Muscle layer of colon (tissue), 2 donors: ENCODE data around the gene AMOTL1.

ENCODE experiments used
- H3K27ac ChIP-seq: one replicate; pipeline ENCODE4 v1.7.0; 2013; ENCODE audit warnings: low read depth, mild to moderate bottlenecking, low read length, moderate library complexity
- H3K27me3 ChIP-seq, 2 donors: one replicate each; pipeline ENCODE4 v1.7.0; 2013; ENCODE audit warnings: low read length in 2 of 2, mild to moderate bottlenecking in 2 of 2; ENCODE audit not compliant: insufficient read depth in 2 of 2, control insufficient read depth in 1 of 2
- H3K36me3 ChIP-seq: one replicate; pipeline ENCODE4 v1.7.0; 2013; ENCODE audit warnings: mild to moderate bottlenecking, low read length; ENCODE audit not compliant: insufficient read depth
- H3K4me1 ChIP-seq: one replicate; pipeline ENCODE4 v1.7.0; 2013; ENCODE audit warnings: mild to moderate bottlenecking, low read length; ENCODE audit not compliant: insufficient read depth
- H3K4me3 ChIP-seq, 2 donors: one replicate each; pipeline ENCODE4 v1.7.0; 2013; ENCODE audit warnings: low read length in 2 of 2, low read depth in 1 of 2, mild to moderate bottlenecking in 1 of 2, moderate library complexity in 1 of 2
- H3K9ac ChIP-seq: one replicate; pipeline ENCODE4 v1.7.0; 2013; ENCODE audit warnings: low read length
- H3K9me3 ChIP-seq: one replicate; pipeline ENCODE4 v1.7.0; 2013; ENCODE audit warnings: mild to moderate bottlenecking, low read length
- donor health status: abdominal sarcoma.
- donor health status: Adenocarcinoma of cecum.

Gene AMOTL1

DNA sequence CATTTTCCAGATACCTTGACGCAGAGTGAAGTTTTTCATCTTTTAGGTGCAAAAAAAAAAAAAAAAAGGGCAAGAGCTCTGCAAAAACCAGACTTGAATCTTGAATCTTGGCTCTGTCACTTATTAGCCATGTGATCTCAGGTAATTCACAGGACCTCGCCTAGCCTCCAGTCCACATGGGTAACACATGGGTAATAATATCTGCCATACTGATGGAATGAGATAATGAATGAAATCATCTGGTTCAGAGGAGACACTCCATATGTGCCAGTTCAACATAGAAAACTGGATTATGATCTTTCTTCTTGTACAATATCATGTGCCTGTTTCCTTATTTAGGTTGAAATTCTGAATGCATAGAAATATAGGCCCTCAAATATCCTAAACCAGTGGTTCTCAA, 8.6 kb upstream of the AMOTL1 start:
- H3K36me3 ChIP-seq: no peaks in the 10 kb centered on the region
- H3K4me1 ChIP-seq: peaks cover 10% of the 10 kb centered on the region
- H3K27ac ChIP-seq: no peak overlapping the region
- no peaks in the 10 kb centered on the region for H3K27me3 ChIP-seq
- no peak overlapping the region for H3K9ac ChIP-seq
- no peaks in the 10 kb centered on the region for H3K9me3 ChIP-seq
- H3K4me3 ChIP-seq: no peak overlapping the region

DNA sequence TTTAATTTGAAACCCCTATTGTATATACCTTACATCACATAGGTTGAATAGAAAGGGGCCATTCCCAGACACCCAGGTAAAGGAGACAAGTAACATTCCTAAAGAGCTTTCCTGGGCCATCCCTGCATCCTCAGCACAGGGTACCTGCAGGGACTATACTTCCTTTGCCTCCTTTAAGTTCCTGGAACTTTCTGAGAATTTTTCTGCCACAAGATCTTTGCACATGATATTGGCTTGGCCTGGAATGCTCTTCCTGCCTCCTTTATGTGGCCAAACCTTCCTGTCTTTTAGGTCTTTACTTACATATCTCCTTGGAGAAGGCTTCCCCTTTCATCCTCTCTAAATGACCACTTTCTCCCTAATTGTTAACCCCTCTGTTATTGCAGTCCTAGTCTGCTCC, 7.9 kb upstream of the AMOTL1 start:
- H3K27ac ChIP-seq: no peak overlapping the region
- H3K36me3 ChIP-seq: no peaks in the 10 kb centered on the region
- peaks cover 10% of the 10 kb centered on the region for H3K4me1 ChIP-seq
- H3K27me3 ChIP-seq: no peaks in the 10 kb centered on the region
- no peaks in the 10 kb centered on the region for H3K9me3 ChIP-seq
- no peak overlapping the region for H3K4me3 ChIP-seq
- no peak overlapping the region for H3K9ac ChIP-seq

DNA sequence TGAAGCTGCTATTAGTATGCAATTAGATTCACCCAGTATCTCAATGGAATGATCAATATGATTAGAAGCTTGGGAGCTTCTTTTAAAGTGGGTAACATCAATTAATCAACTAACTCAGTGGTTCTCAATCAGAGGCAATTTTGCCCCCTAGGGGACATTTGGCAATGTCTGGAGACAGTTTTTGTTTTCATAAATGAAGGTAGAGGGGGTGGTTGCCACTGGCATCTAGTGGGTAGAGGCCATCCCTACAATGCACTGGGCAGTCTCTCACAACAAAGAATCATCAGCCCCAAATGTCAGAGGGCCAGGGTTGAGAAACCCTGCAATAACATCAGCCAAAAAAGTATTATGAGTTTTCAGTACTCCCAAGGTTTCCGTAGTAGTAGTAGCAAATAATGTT, 5.9 kb upstream of the AMOTL1 start:
- Histone ChIP-seq H3K27me3 (no peaks in the 10 kb centered on the region), H3K9me3 (no peaks in the 10 kb centered on the region), H3K4me1 (peaks cover 23% of the 10 kb centered on the region), H3K4me3 (no peak overlapping the region), H3K36me3 (no peaks in the 10 kb centered on the region), H3K9ac (no peak overlapping the region), H3K27ac (no peak overlapping the region)

DNA sequence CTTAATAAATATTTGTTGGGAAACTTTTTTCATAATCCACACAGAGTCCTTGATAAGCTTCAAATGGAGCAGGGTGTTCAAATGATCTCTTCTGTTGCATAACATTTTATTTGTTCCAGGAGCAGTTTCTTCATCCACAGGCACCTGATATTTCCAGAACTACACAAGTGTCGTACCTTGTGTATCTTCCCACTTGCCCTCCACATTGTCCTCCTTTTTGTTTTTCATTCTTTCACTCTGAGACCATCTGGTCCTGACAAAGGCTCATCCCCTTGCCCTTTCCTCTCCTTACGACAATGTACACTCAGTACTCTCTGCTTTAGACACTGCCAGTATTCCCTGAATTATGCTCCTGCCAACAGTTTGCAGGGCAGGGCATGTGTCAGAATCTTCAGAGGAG, 5.2 kb upstream of the AMOTL1 start:
- Histone ChIP-seq H3K27ac (no peak overlapping the region), H3K9ac (no peak overlapping the region)

DNA sequence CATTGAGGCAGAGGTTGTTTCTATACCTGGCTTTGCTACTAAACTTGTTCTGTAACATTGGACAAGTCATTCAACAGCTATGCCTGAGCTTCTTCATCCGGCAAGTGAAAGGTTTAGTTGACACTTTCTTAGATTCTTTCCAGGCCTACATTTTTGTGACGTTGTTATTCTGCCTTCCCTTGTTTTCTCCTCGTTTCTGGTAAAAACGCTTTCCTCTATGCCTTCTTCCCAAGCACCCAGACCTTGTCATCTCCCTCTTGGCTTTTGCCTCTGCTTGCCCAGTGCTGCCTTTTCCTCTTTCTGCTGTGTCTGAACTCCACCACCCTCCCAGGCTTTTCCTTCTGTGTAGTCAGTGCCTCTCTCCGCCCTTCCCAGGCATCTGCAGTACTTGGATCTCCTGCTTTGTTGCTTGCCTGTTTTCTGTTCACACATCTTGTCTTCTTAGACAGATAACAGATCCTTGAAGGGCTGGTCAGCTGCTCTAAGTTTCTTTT, 1.4 kb upstream of the AMOTL1 start:
- no peaks in the 10 kb centered on the region for H3K27me3 ChIP-seq
- H3K9me3 ChIP-seq: no peaks in the 10 kb centered on the region
- H3K4me1 ChIP-seq: peaks cover 50% of the 10 kb centered on the region
- peak overlapping the region in 1 of 2 donors; percentile 81 for H3K4me3 ChIP-seq
- H3K27ac ChIP-seq: peak overlapping the region; percentile 87
- H3K36me3 ChIP-seq: no peaks in the 10 kb centered on the region
- H3K9ac ChIP-seq: no peak overlapping the region

More for the DNA sequence above, 5.2 kb upstream of the AMOTL1 start:
- no peaks in the 10 kb centered on the region for H3K27me3 ChIP-seq
- no peak overlapping the region for H3K4me3 ChIP-seq
- H3K36me3 ChIP-seq: no peaks in the 10 kb centered on the region
- H3K4me1 ChIP-seq: peaks cover 30% of the 10 kb centered on the region
- H3K9me3 ChIP-seq: no peaks in the 10 kb centered on the region

DNA sequence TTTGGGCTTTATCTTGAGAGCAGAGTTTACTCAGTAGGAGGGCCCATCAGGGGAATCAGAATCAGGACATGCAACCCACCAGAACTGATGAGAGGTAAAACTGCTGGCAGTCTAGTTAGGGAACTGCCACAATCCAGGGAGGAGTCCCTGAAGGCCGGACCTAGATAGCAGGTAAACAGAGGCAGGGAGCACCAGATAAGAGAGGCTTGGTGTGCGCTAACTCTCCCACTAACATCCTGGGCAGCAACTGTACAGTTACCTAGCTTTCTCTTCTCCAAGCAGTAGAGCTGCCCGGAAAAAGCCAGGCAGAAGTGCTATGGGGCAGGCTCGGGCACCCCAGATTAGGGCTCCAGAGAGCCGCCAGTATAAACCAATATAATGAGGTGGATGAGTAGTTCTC, 865 bp upstream of the AMOTL1 start:
- H3K9ac ChIP-seq: peak overlapping the region; percentile 55
- no peaks in the 10 kb centered on the region for H3K9me3 ChIP-seq
- peak overlapping the region; percentile 87 for H3K27ac ChIP-seq
- H3K4me3 ChIP-seq: peak overlapping the region in 1 of 2 donors; percentile 81
- no peaks in the 10 kb centered on the region for H3K27me3 ChIP-seq
- H3K4me1 ChIP-seq: peaks cover 49% of the 10 kb centered on the region
- H3K36me3 ChIP-seq: no peaks in the 10 kb centered on the region

DNA sequence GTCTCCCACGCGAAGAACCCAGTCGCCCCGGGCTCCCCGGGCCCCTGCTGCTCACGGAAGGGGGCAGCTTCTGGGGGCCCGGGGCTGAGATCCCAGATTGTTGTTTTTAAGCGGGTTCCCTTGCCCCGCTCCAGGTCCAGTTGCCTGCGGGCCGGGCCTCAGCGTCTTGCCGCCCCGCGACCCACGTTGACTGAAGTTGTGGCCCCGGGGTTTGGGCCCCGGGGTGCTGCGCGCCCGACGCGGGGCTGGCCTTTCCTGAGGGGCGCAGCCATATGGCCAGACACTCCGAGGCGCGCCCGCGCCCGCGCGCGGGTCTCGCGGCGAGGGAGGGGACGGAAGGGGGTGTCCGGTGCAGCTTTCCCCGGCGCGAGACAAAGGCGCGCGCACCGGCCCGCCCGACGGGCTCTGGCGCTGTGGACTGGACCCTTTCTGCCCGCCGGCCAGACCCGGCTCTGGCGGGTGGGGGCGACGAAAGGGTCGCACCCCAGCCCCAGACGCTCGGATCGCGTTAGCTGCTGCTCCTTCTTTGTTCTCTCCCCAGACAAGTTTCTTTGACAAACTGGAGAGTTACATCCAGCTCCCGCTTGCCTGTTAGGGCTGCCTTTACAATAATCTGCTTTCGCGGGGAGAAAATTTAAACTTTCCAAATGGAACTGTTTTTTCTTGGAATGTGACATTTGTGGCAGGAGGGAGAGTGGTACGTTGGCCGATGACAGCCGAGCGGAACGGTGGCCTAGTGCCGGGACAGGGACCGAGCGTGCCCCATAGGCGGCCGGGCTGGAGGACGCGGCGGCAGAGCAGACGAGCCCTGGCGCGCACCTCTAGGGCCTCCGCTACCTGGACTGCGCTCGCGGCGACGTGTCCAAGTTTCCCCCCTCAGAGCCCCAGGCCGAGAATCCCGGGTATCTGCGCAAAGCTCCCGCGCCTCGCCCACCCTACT, 716 bp downstream of the AMOTL1 start:
- Histone ChIP-seq H3K27ac (peak overlapping the region; percentile 87), H3K27me3 (no peaks in the 10 kb centered on the region), H3K4me1 (peaks cover 57% of the 10 kb centered on the region), H3K9ac (peak overlapping the region; percentile 79), H3K36me3 (no peaks in the 10 kb centered on the region), H3K4me3 (peak overlapping the region; percentile 81 to 97), H3K9me3 (no peaks in the 10 kb centered on the region)

DNA sequence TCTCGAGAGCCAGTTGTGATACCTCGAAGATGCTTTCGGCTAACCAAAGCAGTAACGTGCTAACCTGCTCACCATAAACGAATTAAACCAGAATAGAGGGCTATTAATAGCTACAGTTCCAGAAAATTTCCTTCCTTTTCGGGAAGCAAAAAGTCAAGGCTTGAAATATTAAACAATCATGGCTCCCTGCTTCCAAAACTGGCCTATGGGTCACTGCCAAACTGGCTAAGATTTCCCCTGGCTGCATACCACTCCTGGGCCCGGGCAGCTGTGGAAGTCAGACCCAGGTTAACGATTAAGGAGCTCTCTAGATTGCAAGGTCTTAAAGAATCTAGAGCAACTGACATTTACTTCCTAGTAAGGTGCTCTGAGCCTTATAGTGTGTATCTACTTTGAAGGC, 1.7 kb downstream of the AMOTL1 start:
- H3K27me3 ChIP-seq: no peaks in the 10 kb centered on the region
- H3K9ac ChIP-seq: peak overlapping the region; percentile 79
- no peaks in the 10 kb centered on the region for H3K36me3 ChIP-seq
- no peaks in the 10 kb centered on the region for H3K9me3 ChIP-seq
- H3K4me3 ChIP-seq: peak overlapping the region; percentile 81 to 97
- peaks cover 67% of the 10 kb centered on the region for H3K4me1 ChIP-seq
- peak overlapping the region; percentile 87 for H3K27ac ChIP-seq

DNA sequence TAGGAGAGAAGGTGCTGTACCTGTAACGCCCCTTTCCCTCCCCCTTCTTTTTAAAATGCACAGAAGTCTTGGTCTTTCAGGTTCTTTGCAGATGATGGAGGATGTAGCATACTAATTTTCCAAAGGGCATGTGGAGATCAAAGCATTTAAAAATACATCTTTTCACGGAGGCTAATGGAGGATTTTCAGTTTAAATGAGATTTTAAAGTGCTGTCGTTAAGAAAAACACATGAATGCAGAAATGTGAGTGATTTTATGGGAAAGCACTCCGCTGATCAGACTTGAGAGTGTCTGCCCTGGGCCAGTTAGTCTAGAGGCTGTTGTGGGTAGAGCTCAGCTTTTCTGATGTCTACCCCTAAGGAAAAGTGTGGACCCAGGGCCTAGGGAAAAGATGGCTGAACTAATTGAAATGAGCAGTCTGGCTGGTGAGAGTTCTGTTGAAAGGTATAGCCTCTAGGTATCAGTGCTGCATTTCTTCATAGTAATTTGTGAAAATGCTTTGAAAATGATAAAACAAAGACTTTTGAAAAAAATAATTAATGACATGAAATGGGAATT, 2.5 kb downstream of the AMOTL1 start:
- peak overlapping the region; percentile 36 to 81 for H3K4me3 ChIP-seq
- peak overlapping the region; percentile 87 for H3K27ac ChIP-seq
- no peaks in the 10 kb centered on the region for H3K36me3 ChIP-seq
- peaks cover 74% of the 10 kb centered on the region for H3K4me1 ChIP-seq
- no peaks in the 10 kb centered on the region for H3K27me3 ChIP-seq
- H3K9me3 ChIP-seq: no peaks in the 10 kb centered on the region
- peak overlapping the region; percentile 79 for H3K9ac ChIP-seq

DNA sequence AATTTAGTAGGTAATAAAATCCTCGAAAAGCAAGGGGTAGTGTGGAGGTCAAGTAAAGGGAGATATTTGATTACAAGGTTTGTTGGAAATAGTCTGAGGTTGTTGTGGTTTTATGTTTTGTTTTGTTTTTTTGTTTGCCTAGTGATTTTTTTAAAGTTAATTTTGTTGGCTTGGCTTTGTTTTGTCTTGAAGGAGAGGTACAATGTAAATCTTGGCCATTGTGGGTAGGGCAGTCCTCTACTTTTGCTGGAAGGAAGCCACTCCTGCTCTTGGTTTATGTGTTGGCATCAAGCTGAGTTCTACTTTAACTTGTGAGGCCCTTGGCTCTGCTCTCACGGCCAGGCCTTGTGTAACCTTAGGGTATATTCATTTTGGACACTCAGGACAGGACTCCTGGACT, 3.2 kb downstream of the AMOTL1 start:
- H3K9me3 ChIP-seq: no peaks in the 10 kb centered on the region
- no peak overlapping the region for H3K9ac ChIP-seq
- no peaks in the 10 kb centered on the region for H3K27me3 ChIP-seq
- H3K4me1 ChIP-seq: peaks cover 77% of the 10 kb centered on the region
- peak overlapping the region; percentile 41 for H3K27ac ChIP-seq
- H3K36me3 ChIP-seq: no peaks in the 10 kb centered on the region
- H3K4me3 ChIP-seq: peak overlapping the region in 1 of 2 donors; percentile 7

DNA sequence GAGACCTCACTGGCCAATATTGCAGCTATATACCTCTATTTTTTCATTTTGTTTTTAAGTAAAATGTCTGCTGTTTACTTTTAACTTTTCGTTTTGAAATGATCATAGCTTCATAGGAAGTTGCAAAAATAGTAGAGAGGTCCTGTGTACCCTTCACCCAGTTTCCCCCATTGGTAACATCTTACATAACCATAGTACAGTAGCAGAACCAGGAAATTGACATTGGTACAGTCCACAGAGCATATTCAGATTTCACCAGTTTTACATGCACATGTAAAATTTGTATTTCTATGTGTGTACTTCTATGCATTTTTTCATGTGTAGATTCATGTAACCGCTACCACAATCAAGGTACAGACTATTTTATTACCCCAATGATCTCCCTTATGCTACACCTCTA, 3.8 kb downstream of the AMOTL1 start:
- H3K36me3 ChIP-seq: no peaks in the 10 kb centered on the region
- peaks cover 77% of the 10 kb centered on the region for H3K4me1 ChIP-seq
- no peaks in the 10 kb centered on the region for H3K27me3 ChIP-seq
- H3K9ac ChIP-seq: no peak overlapping the region
- peak overlapping the region; percentile 41 for H3K27ac ChIP-seq
- H3K9me3 ChIP-seq: no peaks in the 10 kb centered on the region
- H3K4me3 ChIP-seq: peak overlapping the region in 1 of 2 donors; percentile 7
